Cortex of kidney (tissue), 1 donor: Measurements from ENCODE around the gene RAB19.
A peak's percentile ranks its signal among the peaks of the same experiment; 100 is the strongest.

Source experiments
- DNase-seq: peaks from one replicate; lab custom pipeline; 2025; lab: John Stamatoyannopoulos, UW

RAB19 gene

GRCh38 chr7:140403878-140404564 lies at the start of gene RAB19:
TSS of gene RAB19 (plus strand) at chr7:140404058. CDS start at chr7:140407647, 3,589 bp downstream.
- peak; percentile 9 for DNase-seq

GRCh38 chr7:140358024-140358411 lies 45.8 kb upstream of the RAB19 start:
- DNase-seq: no peak

GRCh38 chr7:140358412-140359051 lies 45.3 kb upstream of the RAB19 start:
- DNase-seq: no peak

GRCh38 chr7:140360697-140361229 lies 43.1 kb upstream of the RAB19 start:
- no peak for DNase-seq

- no peak for DNase-seq
Measured at GRCh38 chr7:140364819-140365218, 39.0 kb upstream of the RAB19 start.

GRCh38 chr7:140367528-140367927 lies 36.3 kb upstream of the RAB19 start:
- DNase-seq: no peak

GRCh38 chr7:140369294-140369693 lies 34.6 kb upstream of the RAB19 start:
- DNase-seq: no peak

GRCh38 chr7:140375323-140375722 lies 28.5 kb upstream of the RAB19 start:
- no peak for DNase-seq

GRCh38 chr7:140375892-140376730 lies 27.7 kb upstream of the RAB19 start:
- DNase-seq: no peak

- DNase-seq: no peak
Measured at GRCh38 chr7:140383954-140384713, 19.7 kb upstream of the RAB19 start.

- DNase-seq: no peak
Measured at GRCh38 chr7:140384894-140385545, 18.8 kb upstream of the RAB19 start.

- no peak for DNase-seq
Measured at GRCh38 chr7:140389445-140389844, 14.4 kb upstream of the RAB19 start.

- no peak for DNase-seq
Measured at GRCh38 chr7:140390034-140390433, 13.8 kb upstream of the RAB19 start.

- DNase-seq: no peak
Measured at GRCh38 chr7:140390466-140391190, 13.2 kb upstream of the RAB19 start.

- DNase-seq: no peak
Measured at GRCh38 chr7:140391634-140392033, 12.2 kb upstream of the RAB19 start.

- no peak for DNase-seq
Measured at GRCh38 chr7:140393756-140394306, 10.0 kb upstream of the RAB19 start.

- DNase-seq: peak; percentile 16
Measured at GRCh38 chr7:140397784-140398750, 5.8 kb upstream of the RAB19 start, which contains the start of gene SLC37A3. TSS of gene SLC37A3 (minus strand) at chr7:140398530. CDS start at chr7:140382526, 16,004 bp downstream.

- DNase-seq: no peak
Measured at GRCh38 chr7:140398821-140399220, 5.0 kb upstream of the RAB19 start.

- DNase-seq: no peak
Measured at GRCh38 chr7:140400381-140400780, 3.5 kb upstream of the RAB19 start.
